ENCODE data around the gene HLA-DRB1. TPM values are rescaled to one million over a fixed set of nuclear protein-coding genes. Genes with fewer than 3 reads are reported as not detected.
"Not testable (repeated sequence)": the region's sequence is repeated elsewhere in the genome, so short reads cannot be mapped to it uniquely, and the experiment has no call there.

Gene HLA-DRB1
- total RNA-seq, 1 experiment from 2014 or later: not detected

DNA sequence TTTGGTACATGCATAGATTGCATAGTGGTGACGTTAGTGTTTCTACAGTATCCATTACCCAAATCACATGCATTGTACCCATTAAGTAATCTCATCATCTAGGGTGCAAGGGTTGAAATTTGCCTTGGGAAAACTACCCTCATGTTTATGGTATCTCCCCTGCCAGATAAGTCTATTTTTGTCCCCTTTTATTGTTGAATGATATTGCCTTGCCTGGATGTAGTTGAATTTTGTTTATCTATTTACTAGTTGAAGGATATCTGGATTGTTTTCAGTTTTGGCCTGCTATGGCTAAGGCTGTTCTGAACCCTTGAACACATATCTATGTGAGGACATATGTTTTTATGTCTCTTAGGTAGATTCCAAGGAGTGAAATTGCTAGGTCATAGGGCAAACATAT lies 13.4 kb downstream of the HLA-DRB1 start:
- DNase-seq (ENCODE audit: low read depth): no peak
- in situ Hi-C loops (cut with HindIII; ENCODE audit: low pct_unique_long_range_greater_than_20kb, low sequenced_read_pairs): no loop called here

DNA sequence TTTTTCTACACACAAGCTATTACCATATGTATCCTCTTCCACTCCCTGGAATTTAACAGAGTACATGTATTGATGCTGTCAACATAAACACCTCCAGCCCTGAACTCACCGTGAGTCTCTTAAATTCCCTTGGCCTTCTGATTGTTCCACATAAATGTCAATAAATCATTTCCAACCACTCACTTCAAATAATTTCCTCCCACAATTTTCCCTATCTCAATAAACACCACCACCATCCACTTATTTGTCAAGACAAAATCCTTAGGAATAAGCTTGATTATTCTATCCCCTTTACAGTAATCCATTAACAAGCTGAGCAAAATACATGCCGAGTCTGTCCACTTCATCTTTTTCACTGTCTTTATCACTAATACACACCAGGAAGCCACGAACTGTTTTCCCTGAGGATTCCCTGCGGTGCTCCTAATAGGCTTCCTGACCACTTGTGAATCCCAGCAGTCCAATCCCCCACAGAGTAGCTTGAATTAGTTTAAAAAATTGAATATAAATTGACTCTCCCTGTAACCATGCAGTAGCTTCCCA lies 19.2 kb downstream of the HLA-DRB1 start:
- no peak for DNase-seq (ENCODE audit: low read depth)
- in situ Hi-C loops (cut with HindIII; ENCODE audit: low pct_unique_long_range_greater_than_20kb, low sequenced_read_pairs): no loop called here

DNA sequence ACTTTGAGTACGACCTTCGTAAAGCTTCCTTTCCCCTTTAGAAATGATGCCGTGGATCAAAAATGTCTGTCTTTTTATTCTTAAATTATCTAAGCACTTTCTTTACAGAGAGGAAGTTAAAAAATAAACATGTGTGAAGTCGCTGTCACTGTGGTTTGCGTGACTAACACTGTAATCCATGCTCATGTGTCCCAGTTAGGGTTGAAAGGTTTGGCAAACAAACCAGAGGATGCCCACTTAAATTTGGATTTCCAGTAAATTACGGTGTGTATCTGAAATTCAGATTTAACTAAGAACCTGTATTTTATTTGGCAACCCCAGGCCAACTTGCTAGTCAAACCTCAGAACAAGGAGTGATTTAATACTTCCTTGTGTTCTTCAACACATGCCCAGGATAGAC lies 21.1 kb downstream of the HLA-DRB1 start:
- DNase-seq (ENCODE audit: low read depth): no peak
- in situ Hi-C loops (cut with HindIII; ENCODE audit: low pct_unique_long_range_greater_than_20kb, low sequenced_read_pairs): no loop called here

DNA sequence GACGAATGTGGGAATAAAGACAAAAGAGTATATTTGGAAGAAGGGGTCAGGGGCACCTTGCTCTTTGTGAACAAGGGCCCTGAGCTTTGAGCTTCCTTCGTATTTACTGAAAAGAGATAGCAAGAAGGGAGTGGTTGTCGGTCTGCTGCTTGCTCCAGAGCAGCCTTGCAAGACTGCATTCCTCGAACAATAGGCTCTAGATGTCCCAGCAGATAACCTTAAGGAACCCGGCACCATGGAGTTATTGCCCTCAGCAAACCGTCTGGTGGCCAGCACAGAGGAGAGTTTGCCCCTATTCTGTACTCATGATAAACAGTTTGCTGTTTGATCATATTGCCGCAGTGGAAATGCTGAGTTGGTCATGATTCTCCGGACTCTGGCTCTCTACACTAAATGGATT lies 22.7 kb downstream of the HLA-DRB1 start:
- DNase-seq (ENCODE audit: low read depth): no peak
- in situ Hi-C loops (cut with HindIII; ENCODE audit: low pct_unique_long_range_greater_than_20kb, low sequenced_read_pairs): no loop called here

DNA sequence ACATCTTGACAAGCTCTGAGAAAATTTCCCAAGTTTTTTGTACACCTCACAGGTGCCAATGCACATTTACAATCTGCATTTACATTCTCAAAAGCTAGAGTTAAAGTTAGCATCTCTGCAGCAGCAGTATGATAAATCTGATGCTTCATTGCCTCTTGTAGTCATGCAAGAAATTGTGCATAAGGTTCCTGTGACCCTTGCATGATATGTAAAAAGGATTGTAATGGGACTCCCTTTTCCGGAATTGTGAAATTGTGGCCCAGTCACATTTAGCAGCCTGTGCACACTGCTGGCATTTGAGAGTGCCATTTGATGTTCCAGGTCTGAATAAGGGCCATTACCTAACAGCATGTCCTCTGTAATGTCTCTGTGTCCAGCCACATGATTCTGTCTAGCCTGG lies 24.1 kb downstream of the HLA-DRB1 start:
- in situ Hi-C loops (cut with HindIII; ENCODE audit: low pct_unique_long_range_greater_than_20kb, low sequenced_read_pairs): no loop called here
- DNase-seq (ENCODE audit: low read depth): no peak

DNA sequence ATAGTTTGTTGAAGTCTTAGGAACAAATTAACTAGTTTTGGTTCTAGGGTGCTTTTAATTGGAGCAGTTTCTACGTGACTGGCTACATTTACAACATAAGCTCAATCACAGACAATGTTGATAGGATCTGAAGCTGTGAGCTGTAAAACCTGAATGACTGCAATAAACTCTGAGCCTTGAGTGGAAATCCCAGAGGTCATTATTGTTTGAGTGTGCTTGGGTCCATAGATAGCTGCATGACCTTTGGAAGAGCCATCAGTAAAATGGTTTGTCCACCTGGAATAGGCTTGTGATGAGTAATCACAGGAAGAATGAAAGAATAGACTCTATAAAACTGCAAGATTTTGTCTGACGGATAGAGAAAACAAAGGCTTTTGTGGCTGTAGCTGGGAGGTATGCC lies 26.7 kb downstream of the HLA-DRB1 start:
- in situ Hi-C loops (cut with HindIII; ENCODE audit: low pct_unique_long_range_greater_than_20kb, low sequenced_read_pairs): no loop called here
- DNase-seq (ENCODE audit: low read depth): no peak

DNA sequence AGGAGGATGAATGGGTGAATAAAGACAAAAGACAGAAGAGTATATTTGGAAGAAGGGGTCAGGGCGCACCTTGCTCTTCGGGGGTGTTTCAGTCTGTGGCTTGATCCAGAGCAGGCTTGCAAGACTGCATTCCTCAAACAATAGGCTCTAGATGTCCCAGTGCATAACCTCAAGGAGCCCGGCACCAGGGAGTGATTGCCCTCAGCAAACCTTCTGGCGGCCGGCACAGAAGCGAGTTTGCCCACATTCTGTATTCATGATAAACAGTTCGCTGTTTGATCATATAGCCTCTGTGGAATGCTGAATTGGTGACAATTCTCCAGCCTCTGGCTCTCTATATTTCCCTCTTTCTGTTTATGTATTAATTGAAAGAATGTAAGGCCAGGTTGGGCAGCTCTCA lies 29.9 kb downstream of the HLA-DRB1 start:
- in situ Hi-C loops (cut with HindIII; ENCODE audit: low pct_unique_long_range_greater_than_20kb, low sequenced_read_pairs): no loop called here
- no peak for DNase-seq (ENCODE audit: low read depth)

DNA sequence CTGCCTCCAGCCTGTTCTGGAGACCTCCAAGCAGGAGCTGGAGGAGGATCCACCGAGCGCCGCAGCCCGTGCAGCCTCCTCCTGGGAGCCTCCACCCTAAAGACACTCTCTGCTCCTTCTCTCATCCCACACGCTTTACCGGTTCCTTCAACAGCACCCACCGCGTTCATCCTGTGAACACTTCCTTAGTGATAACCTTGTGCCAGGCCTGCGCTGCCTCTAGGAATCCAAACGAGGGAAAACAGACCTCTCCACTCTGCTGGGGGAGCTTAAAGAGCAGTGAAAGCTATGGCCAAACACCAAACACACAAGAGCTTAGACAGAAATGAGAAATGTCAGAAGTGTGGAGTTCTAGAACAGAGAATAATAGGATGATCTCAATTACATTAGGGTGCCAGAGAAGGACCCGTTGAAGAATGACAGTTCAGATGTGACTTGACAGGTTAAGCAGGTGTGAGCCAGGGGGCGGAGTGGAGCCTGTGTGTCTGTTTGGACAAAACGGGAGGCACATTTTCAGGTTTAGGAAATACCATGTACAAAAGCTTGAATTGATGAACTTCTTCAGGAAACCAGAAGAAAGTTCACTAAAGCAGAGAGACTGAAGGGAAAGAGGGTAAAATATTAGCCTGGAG lies 31.1 kb downstream of the HLA-DRB1 start:
- DNase-seq (ENCODE audit: low read depth): no peak
- in situ Hi-C loops (cut with HindIII; ENCODE audit: low pct_unique_long_range_greater_than_20kb, low sequenced_read_pairs): no loop called here

DNA sequence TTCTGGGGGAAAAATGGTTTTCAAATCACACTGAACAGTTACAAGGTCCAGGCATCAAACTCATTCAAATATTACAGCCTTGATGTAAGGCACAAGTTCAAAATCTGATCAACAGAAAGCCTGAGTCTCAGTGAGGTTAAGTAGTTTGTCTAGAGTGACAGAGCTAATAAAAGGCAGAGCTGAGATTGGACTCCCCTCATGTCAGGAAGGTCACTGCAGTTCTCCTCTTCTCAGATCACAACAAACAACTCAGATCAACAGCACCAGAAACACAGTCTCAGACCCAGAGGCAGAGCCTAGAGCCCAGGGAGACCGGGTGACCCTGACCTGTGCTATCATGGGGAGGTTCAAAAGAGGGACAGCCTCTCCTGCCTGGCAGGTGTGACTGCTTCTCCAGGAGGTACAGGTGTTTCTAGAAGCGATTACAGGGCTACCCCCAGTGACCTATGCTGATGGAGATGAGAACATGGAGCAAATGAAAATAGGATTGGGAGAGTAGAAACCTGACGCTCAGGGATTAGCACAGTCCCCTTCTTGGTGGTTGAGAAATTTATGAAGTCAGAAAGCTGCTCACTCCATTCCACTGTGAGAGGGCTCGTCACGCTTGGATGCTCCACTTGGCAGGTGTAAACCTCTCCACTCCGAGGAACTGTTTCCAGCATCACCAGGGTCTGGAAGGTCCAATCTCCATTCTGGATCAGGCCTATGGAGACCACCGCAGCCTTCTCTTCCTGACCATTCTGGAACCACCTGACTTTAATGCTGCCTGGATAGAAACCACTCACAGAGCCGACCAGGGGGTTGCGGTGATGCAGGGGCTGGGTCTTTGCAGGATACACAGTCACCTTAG lies 35.3 kb downstream of the HLA-DRB1 start:
- in situ Hi-C loops (cut with HindIII; ENCODE audit: low pct_unique_long_range_greater_than_20kb, low sequenced_read_pairs): no loop called here

DNA sequence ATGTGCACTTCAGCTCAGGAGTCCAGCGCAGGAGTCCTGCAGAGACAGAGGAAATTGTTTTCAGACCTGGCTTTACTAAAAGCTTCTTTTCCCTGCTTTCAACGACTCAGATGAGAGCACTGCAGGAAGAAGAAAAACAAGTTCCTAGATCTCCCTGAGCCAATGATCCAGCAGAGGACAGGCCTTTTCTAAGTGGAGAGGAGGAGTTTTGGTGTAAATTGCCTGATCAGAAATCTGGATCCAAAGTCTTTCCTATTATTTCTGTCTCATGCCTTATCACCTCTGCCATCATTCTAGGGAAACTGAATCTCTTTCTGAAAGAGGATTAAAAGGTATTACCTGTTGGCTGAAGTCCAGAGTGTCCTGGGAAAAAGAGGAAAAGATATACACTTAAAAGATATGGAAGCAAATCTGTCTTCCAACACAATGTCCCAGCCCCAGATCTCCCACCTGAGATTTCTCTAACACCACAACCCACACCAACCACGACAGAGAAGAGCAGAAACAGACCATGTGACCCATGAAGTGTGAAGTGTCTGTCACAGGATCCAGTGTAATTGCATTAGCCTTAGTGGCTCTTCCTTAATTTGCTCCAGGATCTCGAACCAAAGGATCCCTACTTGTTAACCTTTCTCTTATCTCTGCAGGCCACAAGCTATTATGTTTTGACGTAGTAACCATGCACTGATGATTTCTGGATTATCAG lies 36.5 kb downstream of the HLA-DRB1 start:
- DNase-seq (ENCODE audit: low read depth): no peak

More for the DNA sequence above, 35.3 kb downstream of the HLA-DRB1 start:
- no peak for DNase-seq (ENCODE audit: low read depth)

DNA sequence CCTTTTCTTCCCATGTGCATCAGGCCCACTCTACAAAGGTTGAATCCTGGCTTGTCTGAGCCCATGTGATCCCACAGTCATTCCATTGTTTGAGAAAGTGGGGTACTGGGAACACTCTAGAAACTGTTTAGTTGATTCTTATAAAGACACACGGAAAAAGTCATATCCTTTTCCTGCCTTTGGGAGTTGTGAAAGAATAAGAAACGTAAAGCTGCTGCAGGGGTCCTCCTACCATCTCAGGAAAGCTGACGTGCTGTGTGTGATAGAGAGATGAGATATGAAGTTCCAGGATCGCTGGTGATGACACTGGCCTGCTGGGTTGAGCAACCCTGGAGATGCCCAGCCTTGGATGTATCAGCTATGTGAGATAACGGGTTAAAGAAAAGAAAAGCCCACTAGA lies 38.2 kb downstream of the HLA-DRB1 start:
- DNase-seq (ENCODE audit: low read depth): no peak
- in situ Hi-C loops (cut with HindIII; ENCODE audit: low pct_unique_long_range_greater_than_20kb, low sequenced_read_pairs): no loop called here

More for the DNA sequence above, 36.5 kb downstream of the HLA-DRB1 start:
- in situ Hi-C loops (cut with HindIII; ENCODE audit: low pct_unique_long_range_greater_than_20kb, low sequenced_read_pairs): no loop called here

DNA sequence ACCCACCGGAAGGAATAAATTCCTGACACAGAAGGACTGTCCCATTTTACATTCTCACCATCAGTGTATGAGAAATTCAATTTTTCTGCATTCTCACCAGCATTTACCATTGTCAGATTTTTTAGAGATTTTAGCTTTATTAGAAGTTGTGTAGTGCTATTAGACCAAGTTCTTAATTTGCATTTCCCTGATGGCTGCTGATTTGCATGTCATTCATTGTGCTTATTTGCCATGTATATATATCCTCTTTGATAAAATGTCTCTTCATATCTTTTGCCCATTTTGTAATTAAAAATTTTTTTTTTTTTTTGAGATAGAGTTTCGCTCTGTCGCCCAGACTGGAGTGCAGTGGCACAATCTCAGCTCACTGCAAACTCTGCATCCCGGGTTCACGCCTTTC lies 49.8 kb downstream of the HLA-DRB1 start:
- in situ Hi-C loops (cut with HindIII; ENCODE audit: low pct_unique_long_range_greater_than_20kb, low sequenced_read_pairs): no loop called here
- no peak for DNase-seq (ENCODE audit: low read depth)

DNA sequence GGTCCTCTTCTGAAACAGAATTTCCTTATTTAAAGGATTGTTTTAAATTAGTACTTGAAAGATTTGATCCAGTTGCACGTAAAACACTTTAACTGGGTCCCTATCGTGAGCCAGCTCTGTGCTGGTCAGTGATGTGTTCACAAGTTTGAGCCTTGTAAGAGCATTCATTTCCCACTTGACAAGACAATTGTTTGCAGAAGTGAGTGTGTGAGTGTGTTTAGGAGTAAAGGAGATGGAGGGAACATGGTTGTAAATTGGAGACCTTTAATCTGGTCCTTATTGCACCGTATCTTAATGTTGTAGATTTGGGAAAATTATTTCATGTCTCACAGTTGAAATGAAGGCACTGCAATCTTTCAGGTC lies 59.2 kb downstream of the HLA-DRB1 start:
- DNase-seq (ENCODE audit: low read depth); in situ Hi-C loops (cut with HindIII; ENCODE audit: low pct_unique_long_range_greater_than_20kb, low sequenced_read_pairs): not testable (repeated sequence)

DNA sequence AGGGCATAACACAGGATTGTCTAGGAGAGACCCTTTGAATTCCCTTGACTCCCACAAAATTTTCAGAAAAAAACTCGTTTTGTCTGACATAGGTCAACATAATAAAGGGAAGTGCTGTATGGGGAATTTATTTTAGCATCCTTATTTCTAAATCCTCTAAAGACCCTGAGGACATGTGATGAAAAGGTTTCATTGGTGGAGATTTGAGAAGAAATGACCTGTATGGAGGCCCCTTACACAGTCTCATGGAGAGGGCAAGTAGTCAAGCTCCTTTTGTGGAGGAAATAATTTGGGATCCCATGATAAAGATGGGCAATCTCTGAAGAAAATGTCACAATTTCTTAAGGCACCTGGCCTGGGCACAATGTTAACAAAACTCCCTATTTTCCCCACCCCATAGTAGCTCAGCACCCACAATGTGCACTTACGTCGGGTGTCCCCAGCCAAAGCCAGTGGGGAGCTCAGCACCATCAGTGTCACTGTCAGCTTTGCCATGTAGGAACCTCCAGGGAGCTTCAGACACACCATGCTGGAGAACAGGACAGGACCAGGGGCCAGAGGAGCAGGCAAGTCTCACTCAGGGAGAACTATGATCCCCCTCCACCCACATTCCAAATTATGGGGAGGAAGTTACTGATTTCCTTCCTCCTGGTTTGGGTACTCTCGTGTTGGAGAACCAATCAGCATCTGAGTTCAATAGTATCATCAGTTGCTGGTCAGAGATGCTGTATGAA lies 59.8 kb downstream of the HLA-DRB1 start, which contains the start of gene HLA-DRB5:
Gene HLA-DRB5 (minus strand): TSS at position 591 of the 734 bp plus-strand sequence. CDS start 63 bp downstream, at position 528.
- no peak for DNase-seq (ENCODE audit: low read depth)
- in situ Hi-C loops (cut with HindIII; ENCODE audit: low pct_unique_long_range_greater_than_20kb, low sequenced_read_pairs): loop anchor here (10.0 kb wide), 1 partner anchor 55 kb away; the partner anchor contains the start of gene HLA-DRB1

Other genes with a start within 250 kb of the HLA-DRB1 start
- not detected in 2 replicates for gene TSBP1, start 217.9 kb downstream of the HLA-DRB1 start, total RNA-seq (2014; rRNA removed; shearing (Covaris generic); ENCODE audit: low replicate concordance)
- not detected in 2 replicates for gene BTNL2, start 182.7 kb downstream of the HLA-DRB1 start, total RNA-seq (2014; rRNA removed; shearing (Covaris generic); ENCODE audit: low replicate concordance)
- gene HLA-DRA, start 150.0 kb downstream of the HLA-DRB1 start, total RNA-seq (2014; rRNA removed; shearing (Covaris generic); ENCODE audit: low replicate concordance): not detected in 2 replicates
- gene HLA-DRB5, start 59.6 kb downstream of the HLA-DRB1 start, total RNA-seq (2014; rRNA removed; shearing (Covaris generic); ENCODE audit: low replicate concordance): not detected in 2 replicates
- not detected in 2 replicates for gene HLA-DQA1, start 47.6 kb upstream of the HLA-DRB1 start, total RNA-seq (2014; rRNA removed; shearing (Covaris generic); ENCODE audit: low replicate concordance)
- not detected in 2 replicates for gene HLA-DQB1, start 76.8 kb upstream of the HLA-DRB1 start, total RNA-seq (2014; rRNA removed; shearing (Covaris generic); ENCODE audit: low replicate concordance)
- not detected in 2 replicates for gene HLA-DQA2, start 151.5 kb upstream of the HLA-DRB1 start, total RNA-seq (2014; rRNA removed; shearing (Covaris generic); ENCODE audit: low replicate concordance)
- gene HLA-DQB2, start 173.7 kb upstream of the HLA-DRB1 start, total RNA-seq (2014; rRNA removed; shearing (Covaris generic); ENCODE audit: low replicate concordance): not detected in 2 replicates
- not detected in 2 replicates for gene HLA-DOB, start 227.2 kb upstream of the HLA-DRB1 start, total RNA-seq (2014; rRNA removed; shearing (Covaris generic); ENCODE audit: low replicate concordance)
- gene TAP2, start 248.9 kb upstream of the HLA-DRB1 start, total RNA-seq (2014; rRNA removed; shearing (Covaris generic); ENCODE audit: low replicate concordance): 8.9 and 26.7 TPM in 2 replicates